Endothelial cell of umbilical vein (primary cell): Measurements from ENCODE around the gene SLC30A7. TPM values are rescaled to one million over a fixed set of nuclear protein-coding genes. Genes with fewer than 3 reads are reported as not detected.

Experiments used
- BruUV-seq: library from RNA; stranded (reverse); fragments of 400-500 nt; replicated peaks from 2 replicates; lab custom pipeline; 2021; lab: Mats Ljungman, UMichigan
- CTCF ChIA-PET: fragments of 300-600, 350-600 bp; sonication (Branson Sonifier 250); formaldehyde crosslinking; loops from one replicate; lab custom pipeline; 2021; ENCODE audit warnings: antibody characterized with exemption, inconsistent platforms; lab: Charles Lee
- POLR2A ChIA-PET: fragments of 300-600, 350-600 bp; sonication (Branson Sonifier 250); formaldehyde crosslinking; loops from one replicate; lab custom pipeline; 2021; ENCODE audit warnings: antibody characterized with exemption, inconsistent platforms; lab: Charles Lee
- DNase-seq: peaks from one replicate; pipeline ENCODE4 v3.0.0-alpha.2; 2011; ENCODE audit warnings: low read depth, low spot score
- FAIRE-seq: peaks from 2 replicates; lab custom pipeline; 2011; peaks lifted over from hg19 to GRCh38; lab: Jason Lieb, UNC
- H2AFZ ChIP-seq: 2 replicates; pipeline ENCODE4 v1.6.0; 2012; ENCODE audit warnings: low read depth, low read length, control low read depth, inconsistent platforms
- H3K27ac ChIP-seq: 2 replicates; pipeline ENCODE4 v1.5.1; 2011; ENCODE audit warnings: low read depth, mild to moderate bottlenecking, control low read depth, low read length, moderate library complexity; ENCODE audit not compliant: insufficient read depth
- H3K27me3 ChIP-seq, 2 experiments: 2 replicates each; pipeline versions ENCODE4 v1.6.0 to v1.6.1; 2011; ENCODE audit warnings: low read length in 2 of 2, mixed read lengths in 1 of 2; ENCODE audit not compliant: control insufficient read depth in 2 of 2, insufficient read depth in 2 of 2
- H3K36me3 ChIP-seq, 2 experiments: 2 replicates in 1 of 2; 3 replicates in 1 of 2; pipeline ENCODE4 v1.5.1; 2011; ENCODE audit warnings: low read length in 2 of 2, mild to moderate bottlenecking in 1 of 2, moderate library complexity in 1 of 2; ENCODE audit not compliant: control insufficient read depth in 2 of 2, insufficient read depth in 2 of 2; ENCODE audit errors: extremely low read depth in 1 of 2
- H3K4me1 ChIP-seq: 3 replicates; pipeline ENCODE4 v1.5.1; 2011; ENCODE audit warnings: mild to moderate bottlenecking, low read length; ENCODE audit not compliant: control insufficient read depth, insufficient read depth; ENCODE audit errors: extremely low read depth
- H3K4me2 ChIP-seq: 2 replicates; pipeline ENCODE4 v1.6.1; 2011; ENCODE audit warnings: low read length, control low read depth, mixed read lengths; ENCODE audit not compliant: insufficient read depth
- H3K4me3 ChIP-seq, 3 experiments: fragments of 200-600 bp in 1 of 3; sonication (generic), shearing (Covaris generic) in 1 of 3; replicated peaks in 1 of 3; 2 replicates each; pipeline ENCODE4 v1.5.1; 2011 to 2016; ENCODE audit warnings: control low read depth in 3 of 3, low read length in 3 of 3, mild to moderate bottlenecking in 2 of 3, inconsistent platforms in 1 of 3, low read depth in 1 of 3, moderate library complexity in 1 of 3; ENCODE audit not compliant: insufficient read depth in 1 of 3
- H3K79me2 ChIP-seq: 2 replicates; pipeline ENCODE4 v1.6.0; 2012; ENCODE audit warnings: low read length, inconsistent platforms; ENCODE audit not compliant: control insufficient read depth, insufficient read depth
- H3K9ac ChIP-seq: replicated peaks from 2 replicates; pipeline ENCODE3; 2011; ENCODE audit warnings: low read length, control low read depth; ENCODE audit not compliant: insufficient read depth; ENCODE audit errors: extremely low read depth
- H3K9me1 ChIP-seq: replicated peaks from 3 replicates; pipeline ENCODE4 v1.6.0; 2011; ENCODE audit warnings: mild to moderate bottlenecking, low read length; ENCODE audit not compliant: control insufficient read depth, insufficient read depth; ENCODE audit errors: extremely low read depth
- H3K9me3 ChIP-seq: replicated peaks from 2 replicates; pipeline ENCODE4 v1.5.1; 2012; ENCODE audit warnings: low read length, inconsistent platforms; ENCODE audit not compliant: control insufficient read depth, insufficient read depth
- H4K20me1 ChIP-seq: replicated peaks from 2 replicates; pipeline ENCODE3; 2011; ENCODE audit warnings: mild to moderate bottlenecking, low read length; ENCODE audit not compliant: control insufficient read depth, insufficient read depth; ENCODE audit errors: extremely low read depth
- CTCF ChIP-seq, 2 donors: IDR thresholded peaks; 1 replicate in 1 of 2; 2 replicates in 1 of 2; pipeline ENCODE4 v1.5.1; 2011; ENCODE audit warnings: low read length in 2 of 2, mild to moderate bottlenecking in 2 of 2, moderate library complexity in 2 of 2, control low read depth in 1 of 2, inconsistent platforms in 1 of 2, low read depth in 1 of 2; ENCODE audit not compliant: insufficient read depth in 1 of 2; ENCODE audit errors: extremely low read depth in 1 of 2
- EZH2 ChIP-seq: IDR thresholded peaks from 2 replicates; pipeline ENCODE4 v1.6.1; 2012; ENCODE audit warnings: borderline replicate concordance, low read depth, mild to moderate bottlenecking, moderate library complexity, low read length, inconsistent platforms; ENCODE audit not compliant: severe bottlenecking
- FOS ChIP-seq: IDR thresholded peaks from 2 replicates; pipeline ENCODE4 v1.6.1; 2011; ENCODE audit warnings: mild to moderate bottlenecking, low read length, moderate library complexity, borderline replicate concordance; ENCODE audit not compliant: insufficient read depth
- GATA2 ChIP-seq: IDR thresholded peaks from 2 replicates; pipeline ENCODE4 v1.7.0; 2011; ENCODE audit warnings: low read depth, mild to moderate bottlenecking, moderate library complexity, mixed read lengths, low read length; ENCODE audit not compliant: insufficient read length, insufficient read depth
- JUN ChIP-seq: IDR thresholded peaks from 2 replicates; pipeline ENCODE4 v1.6.1; 2011; ENCODE audit warnings: borderline replicate concordance, low read depth; ENCODE audit not compliant: insufficient read length, insufficient read depth
- MAX ChIP-seq: IDR thresholded peaks from 2 replicates; pipeline ENCODE4 v1.6.1; 2011; ENCODE audit not compliant: insufficient read depth, insufficient read length
- MYC ChIP-seq: IDR thresholded peaks from one replicate; pipeline ENCODE4 v1.6.1; 2011; ENCODE audit warnings: mild to moderate bottlenecking, low read depth, low read length
- POLR2A ChIP-seq: IDR thresholded peaks from 2 replicates; pipeline ENCODE4 v1.6.1; 2012; ENCODE audit warnings: low read depth, mild to moderate bottlenecking, control low read depth, low read length
- POLR2AphosphoS5 ChIP-seq: IDR thresholded peaks from 2 replicates; pipeline ENCODE4 v1.6.1; 2012; ENCODE audit warnings: low read depth, mild to moderate bottlenecking, control low read depth, low read length, moderate library complexity; ENCODE audit not compliant: insufficient read depth
- dilution Hi-C: fragments of 300-500 bp; cut with MboI; formaldehyde crosslinking; loops from one replicate; pipeline ENCODE4 v1.15.0; 2019; ENCODE audit warnings: low sequenced_read_pairs; ENCODE audit not compliant: extremely low pct_ligation_motif_present
- intact Hi-C: fragments of 100-400 bp; cut with micrococcal nuclease; formaldehyde crosslinking; loops from one replicate; pipeline ENCODE4 v1.10.0; 2022
- polyA plus RNA-seq, 4 experiments: library from polyadenylated mRNA; depleted of rRNA in 3 of 4; stranded (reverse) in 3 of 4; unstranded in 1 of 4; fragments of >200 nt; gene quantifications; 2 replicates each; pipeline versions ENCODE4 v1.2.1 to v1.2.3, GENCODE V29; 2011 to 2012; ENCODE audit warnings: missing spikeins in 1 of 4
- total RNA-seq: library from RNA; stranded (reverse); gene quantifications from 2 replicates; pipeline ENCODE4 v1.2.3, GENCODE V29; 2021

The SLC30A7 gene
- total and polyA plus RNA-seq, 2 donors (not counting 3 experiments of a cell fraction or from before 2014, with no cell fraction given), result 9.3 to 38.6 TPM

GRCh38 chr1:101026430-101026788, 130.5 kb downstream of the SLC30A7 start:
- Histone ChIP-seq H3K4me1 (peaks cover 22% of the 10 kb centered on the region), H3K9me3 (no peaks in the 10 kb centered on the region), H2AFZ (peak overlapping the region; percentile 88), H3K27ac (peak overlapping the region; percentile 75), H3K9me1 (no peaks in the 10 kb centered on the region), H4K20me1 (no peaks in the 10 kb centered on the region), H3K79me2 (peaks cover 32% of the 10 kb centered on the region), H3K9ac (peak overlapping the region; percentile 90), H3K4me3 (peak overlapping the region; percentile 70 to 96 (median 76)), H3K27me3 (no peaks in the 10 kb centered on the region), H3K36me3 (peaks cover 0 to 2% of the 10 kb centered on the region in 2 experiments), H3K4me2 (peak overlapping the region; percentile 89)
- no peak for DNase-seq
- FAIRE-seq, result no peak
- POLR2A ChIA-PET, result no interaction called here
- BruUV-seq, result no TSS peak
- TF ChIP-seq POLR2A (no peak), JUN (peak; percentile 6)
- CTCF ChIA-PET, result interaction anchor here (1.2 to 2.1 kb wide), 4 partner anchors 37 to 212 kb away, joined by 3 to 5 read pairs (median 4); no protein-coding TSS in a partner anchor
- dilution Hi-C loops, result no loop called here
- intact Hi-C loops, result loop anchor here (2.0 to 5.0 kb wide), 3 partner anchors 86 to 331 kb away; no protein-coding TSS in a partner anchor

GRCh38 chr1:101027194-101027772, 131.4 kb downstream of the SLC30A7 start:
- H3K4me2 ChIP-seq, result peak overlapping the region; percentile 89
- no peak for DNase-seq
- no peaks in the 10 kb centered on the region for H3K9me3 ChIP-seq
- H3K9me1 ChIP-seq, result no peaks in the 10 kb centered on the region
- H3K79me2 ChIP-seq, result peaks cover 32% of the 10 kb centered on the region
- H3K36me3 ChIP-seq, result peaks cover 0 to 2% of the 10 kb centered on the region in 2 experiments
- H3K27me3 ChIP-seq, result no peaks in the 10 kb centered on the region
- FAIRE-seq, result no peak
- H3K4me1 ChIP-seq, result peaks cover 22% of the 10 kb centered on the region
- no peaks in the 10 kb centered on the region for H4K20me1 ChIP-seq
- no peak overlapping the region for H3K9ac ChIP-seq
- no TSS peak for BruUV-seq
- H2AFZ ChIP-seq, result no peak overlapping the region
- TF ChIP-seq FOS (no peak), POLR2A (no peak), MAX (no peak), GATA2 (no peak), POLR2AphosphoS5 (no peak), MYC (no peak), CTCF (IDR thresholded peaks at IDR 0.05; ENCODE audit: extremely low read depth in 1 of 2, insufficient read depth in 1 of 2, low read depth in 1 of 2, low read length in 2 of 2) (no peak), JUN (no peak), EZH2 (no peak)
- ChIA-PET CTCF (interaction anchor here (1.0 to 2.1 kb wide), 5 partner anchors 37 to 282 kb away, joined by 3 to 5 read pairs (median 3); no protein-coding TSS in a partner anchor), POLR2A (no interaction called here)
- H3K27ac ChIP-seq, result no peak overlapping the region
- no peak overlapping the region for H3K4me3 ChIP-seq
- intact Hi-C loops, result loop anchor here (2.0 to 5.0 kb wide), 3 partner anchors 86 to 330 kb away; no protein-coding TSS in a partner anchor
- dilution Hi-C loops, result no loop called here
